NCI-H2227 treated with DMSO at 0.1 percent for 48 hours (cell line): ENCODE data around the gene PGA5.

ENCODE experiments used
- DNase-seq: peaks from one replicate; lab custom pipeline; 2025; lab: John Stamatoyannopoulos, UW

Gene PGA5

GRCh38 chr11:61294717-61295595, 54.0 kb downstream of the PGA5 start, which contains the start of gene VWCE:
Gene VWCE, minus strand, starts transcription at chr11:61295316. Its CDS starts 279 bp downstream, at chr11:61295037.
- peak; percentile 34 for DNase-seq

GRCh38 chr11:61295596-61295926, 54.6 kb downstream of the PGA5 start:
- no peak for DNase-seq

GRCh38 chr11:61297341-61297740, 56.4 kb downstream of the PGA5 start:
- DNase-seq: no peak

GRCh38 chr11:61297746-61298145, 56.8 kb downstream of the PGA5 start:
- DNase-seq: no peak

GRCh38 chr11:61298663-61299244, 57.8 kb downstream of the PGA5 start:
- DNase-seq: no peak
